B cell (primary cell): ENCODE measurements around the gene PIK3CD.

Experiments used
- EZH2 ChIP-seq: IDR thresholded peaks from 2 replicates; pipeline ENCODE4 v1.6.1; 2012; ENCODE audit warnings: borderline replicate concordance, low read depth, mild to moderate bottlenecking, moderate library complexity, low read length; ENCODE audit not compliant: insufficient read depth, poor library complexity, severe bottlenecking
- TF ChIP-seq, protein P1 (sequence below): fragments of 200-600 bp; IDR thresholded peaks from one replicate; pipeline ENCODE4 v1.8.0; 2022; ENCODE audit warnings: antibody characterized with exemption, mild to moderate bottlenecking

DNA sequence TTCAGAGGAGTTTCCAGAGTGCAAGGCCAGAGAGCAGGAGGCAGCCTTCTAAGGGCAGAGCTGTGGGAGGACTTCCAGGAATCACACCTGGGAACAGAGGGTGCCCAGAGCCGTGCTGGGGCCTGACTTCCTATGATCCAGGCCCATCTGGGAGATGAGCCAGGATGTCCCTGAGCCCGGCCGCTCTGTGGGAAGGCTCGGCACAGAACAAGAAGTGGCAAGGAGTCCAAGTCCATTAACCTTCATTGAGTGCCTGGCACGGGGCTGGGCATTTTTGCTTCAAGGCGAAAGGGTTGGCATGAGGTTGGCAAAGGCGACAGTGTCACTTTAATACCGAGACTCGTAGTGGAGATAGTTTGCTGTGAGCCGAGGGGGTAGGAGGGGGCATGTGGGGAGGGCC lies 44.6 kb upstream of the PIK3CD start:
- TF ChIP-seq, protein P1, sequence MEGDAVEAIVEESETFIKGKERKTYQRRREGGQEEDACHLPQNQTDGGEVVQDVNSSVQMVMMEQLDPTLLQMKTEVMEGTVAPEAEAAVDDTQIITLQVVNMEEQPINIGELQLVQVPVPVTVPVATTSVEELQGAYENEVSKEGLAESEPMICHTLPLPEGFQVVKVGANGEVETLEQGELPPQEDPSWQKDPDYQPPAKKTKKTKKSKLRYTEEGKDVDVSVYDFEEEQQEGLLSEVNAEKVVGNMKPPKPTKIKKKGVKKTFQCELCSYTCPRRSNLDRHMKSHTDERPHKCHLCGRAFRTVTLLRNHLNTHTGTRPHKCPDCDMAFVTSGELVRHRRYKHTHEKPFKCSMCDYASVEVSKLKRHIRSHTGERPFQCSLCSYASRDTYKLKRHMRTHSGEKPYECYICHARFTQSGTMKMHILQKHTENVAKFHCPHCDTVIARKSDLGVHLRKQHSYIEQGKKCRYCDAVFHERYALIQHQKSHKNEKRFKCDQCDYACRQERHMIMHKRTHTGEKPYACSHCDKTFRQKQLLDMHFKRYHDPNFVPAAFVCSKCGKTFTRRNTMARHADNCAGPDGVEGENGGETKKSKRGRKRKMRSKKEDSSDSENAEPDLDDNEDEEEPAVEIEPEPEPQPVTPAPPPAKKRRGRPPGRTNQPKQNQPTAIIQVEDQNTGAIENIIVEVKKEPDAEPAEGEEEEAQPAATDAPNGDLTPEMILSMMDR, result no peak
- TF ChIP-seq EZH2, result no peak
